Ascending aorta (tissue), 2 donors: ENCODE data around the gene SLC15A3. TPM values are rescaled to one million over a fixed set of nuclear protein-coding genes. Genes with fewer than 3 reads are reported as not detected.
"Not testable (repeated sequence)": the region's sequence is repeated elsewhere in the genome, so short reads cannot be mapped to it uniquely, and the experiment has no call there.

ENCODE experiments used
- DNase-seq, 2 donors: peaks; one replicate each; pipeline ENCODE4 v3.0.0-alpha.2; 2019; ENCODE audit warnings: low spot score in 2 of 2
- H3K27ac ChIP-seq, 2 donors: fragments of 200-600 bp; sonication (generic); one replicate each; pipeline ENCODE4 v1.5.1; 2016 to 2017; ENCODE audit warnings: mild to moderate bottlenecking in 1 of 2
- H3K27me3 ChIP-seq: fragments of 200-600 bp; sonication (generic); one replicate; pipeline ENCODE4 v1.5.1; 2017
- H3K36me3 ChIP-seq, 2 donors: fragments of 200-600 bp; sonication (generic); one replicate each; pipeline ENCODE4 v1.5.1; 2016
- H3K4me1 ChIP-seq, 2 donors: fragments of 200-600 bp; sonication (generic); one replicate each; pipeline ENCODE4 v1.5.1; 2016 to 2017; ENCODE audit warnings: mild to moderate bottlenecking in 1 of 2
- H3K4me3 ChIP-seq, 2 donors: fragments of 200-600 bp; sonication (generic); one replicate each; pipeline ENCODE4 v1.5.1; 2016 to 2017; ENCODE audit warnings: mild to moderate bottlenecking in 1 of 2
- H3K9me3 ChIP-seq, 2 donors: fragments of 200-600 bp; sonication (generic); one replicate each; pipeline ENCODE4 v1.5.1; 2016
- CTCF ChIP-seq, 3 experiments: fragments of 200-600 bp in 2 of 3; fragments of 450-650 bp in 1 of 3; sonication (generic) in 2 of 3; IDR thresholded peaks; one replicate each; pipeline ENCODE4 v1.5.1; 2016 to 2019; ENCODE audit warnings: antibody characterized with exemption in 3 of 3, mild to moderate bottlenecking in 1 of 3, moderate library complexity in 1 of 3
- intact Hi-C: fragments of 100-400 bp; cut with DNase I; formaldehyde crosslinking; loops from one replicate; pipeline ENCODE4 v1.15.1; 2023
- total RNA-seq: library from RNA; depleted of rRNA; stranded (reverse); fragments of >200 nt; gene quantifications from one replicate; pipeline ENCODE4 v1.1.0, GENCODE V29; 2016

Gene SLC15A3
- total RNA-seq, 1 donor from 2014 or later, result 27.1 TPM

- Histone ChIP-seq H3K4me3 (peak overlapping the region; percentile 70 to 96), H3K9me3 (no peaks in the 10 kb centered on the region), H3K27ac (peak overlapping the region; percentile 89 to 97), H3K36me3 (no peaks in the 10 kb centered on the region), H3K4me1 (peaks cover 0 to 24% of the 10 kb centered on the region in 2 donors), H3K27me3 (no peaks in the 10 kb centered on the region)
- no peak for DNase-seq
- intact Hi-C loops, result no loop called here
- TF ChIP-seq CTCF (IDR thresholded peaks at IDR 0.05), result no peak
Observed at GRCh38 chr11:60912851-60913528, 39.0 kb downstream of the SLC15A3 start.

GRCh38 chr11:60912223-60912850 lies 39.6 kb downstream of the SLC15A3 start:
- DNase-seq, result no peak
- intact Hi-C loops, result no loop called here

GRCh38 chr11:60910711-60911380 lies 41.1 kb downstream of the SLC15A3 start:
- no peak for TF ChIP-seq CTCF (IDR thresholded peaks at IDR 0.05)
- no peak for DNase-seq
- intact Hi-C loops, result no loop called here
- peaks cover 2 to 17% of the 10 kb centered on the region in 2 donors for H3K4me1 ChIP-seq
- H3K36me3 ChIP-seq, result no peaks in the 10 kb centered on the region
- no peaks in the 10 kb centered on the region for H3K27me3 ChIP-seq
- no peak overlapping the region for H3K27ac ChIP-seq
- H3K9me3 ChIP-seq, result no peaks in the 10 kb centered on the region
- H3K4me3 ChIP-seq, result no peak overlapping the region

More at GRCh38 chr11:60912223-60912850, 39.6 kb downstream of the SLC15A3 start:
- Histone ChIP-seq H3K27me3 (no peaks in the 10 kb centered on the region), H3K9me3 (no peaks in the 10 kb centered on the region), H3K4me1 (peaks cover 0 to 24% of the 10 kb centered on the region in 2 donors), H3K36me3 (no peaks in the 10 kb centered on the region), H3K27ac (peak overlapping the region; percentile 89 to 97), H3K4me3 (no peak overlapping the region)
- no peak for TF ChIP-seq CTCF (IDR thresholded peaks at IDR 0.05)

GRCh38 chr11:60910281-60910687 lies 41.7 kb downstream of the SLC15A3 start:
- H3K27me3 ChIP-seq, result no peaks in the 10 kb centered on the region
- no peak for DNase-seq
- no peaks in the 10 kb centered on the region for H3K36me3 ChIP-seq
- peaks cover 2 to 19% of the 10 kb centered on the region in 2 donors for H3K4me1 ChIP-seq
- intact Hi-C loops, result no loop called here
- no peaks in the 10 kb centered on the region for H3K9me3 ChIP-seq
- no peak overlapping the region for H3K27ac ChIP-seq
- no peak for TF ChIP-seq CTCF (IDR thresholded peaks at IDR 0.05)
- H3K4me3 ChIP-seq, result no peak overlapping the region

- peaks cover 6 to 24% of the 10 kb centered on the region in 2 donors for H3K4me1 ChIP-seq
- intact Hi-C loops, result loop anchor here (5.0 kb wide), 2 partner anchors 1292 to 1347 kb away; partner anchors contain the start of gene OSBP
- not testable (repeated sequence) for H3K4me3 ChIP-seq, H3K27ac ChIP-seq, H3K36me3 ChIP-seq, DNase-seq, H3K9me3 ChIP-seq, H3K27me3 ChIP-seq
Observed at GRCh38 chr11:60909680-60910280, 42.2 kb downstream of the SLC15A3 start.
